HG02981 (cell line): Measurements from ENCODE around the gene CTNNA2.

Experiments
- ATAC-seq: cut with Tn5 transposase; IDR thresholded peaks from one replicate; pipeline ENCODE4 v1.9.1; 2021; ENCODE audit warnings: mild to moderate bottlenecking, moderate library complexity; ENCODE audit not compliant: unreplicated experiment

CTNNA2 gene

DNA sequence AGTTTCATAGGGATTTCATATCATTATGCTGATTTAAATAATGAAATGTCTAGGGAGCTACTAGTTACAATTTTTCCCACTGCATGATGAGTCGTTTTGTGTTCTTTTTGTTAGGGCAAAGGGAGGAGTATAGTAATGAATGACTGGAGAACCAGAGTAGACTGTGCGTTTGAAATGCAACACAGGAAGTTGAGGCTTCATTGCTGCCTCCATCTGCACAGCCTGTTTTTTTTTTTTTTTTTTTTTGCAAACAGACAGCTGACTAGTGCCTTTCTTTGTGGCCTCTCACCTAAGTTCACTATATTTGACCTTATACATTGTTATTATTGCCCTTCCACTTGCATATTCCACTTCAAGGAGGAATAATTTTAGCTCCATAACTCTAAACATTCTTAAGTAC, 1078.4 kb downstream of the CTNNA2 start:
- no peak for ATAC-seq

DNA sequence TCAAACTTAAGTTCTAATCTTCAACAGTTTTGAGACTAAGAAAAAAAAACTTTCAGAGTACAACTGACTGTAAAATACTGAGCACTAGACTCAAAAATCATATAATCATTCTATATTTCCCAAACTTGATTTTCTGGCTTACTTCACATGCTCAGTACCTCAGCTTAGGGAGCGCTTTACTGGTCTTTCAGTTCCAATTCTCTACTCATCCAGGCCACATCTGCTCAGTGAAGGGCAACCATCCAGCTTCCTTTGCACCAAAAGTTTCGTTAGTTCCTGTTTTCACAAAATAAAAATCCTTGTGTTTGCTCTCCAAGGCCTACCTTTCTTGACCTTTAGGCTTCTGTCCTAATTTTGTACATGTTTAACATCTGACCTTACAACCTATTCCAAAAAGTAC, 1079.3 kb downstream of the CTNNA2 start:
- ATAC-seq, result no peak

DNA sequence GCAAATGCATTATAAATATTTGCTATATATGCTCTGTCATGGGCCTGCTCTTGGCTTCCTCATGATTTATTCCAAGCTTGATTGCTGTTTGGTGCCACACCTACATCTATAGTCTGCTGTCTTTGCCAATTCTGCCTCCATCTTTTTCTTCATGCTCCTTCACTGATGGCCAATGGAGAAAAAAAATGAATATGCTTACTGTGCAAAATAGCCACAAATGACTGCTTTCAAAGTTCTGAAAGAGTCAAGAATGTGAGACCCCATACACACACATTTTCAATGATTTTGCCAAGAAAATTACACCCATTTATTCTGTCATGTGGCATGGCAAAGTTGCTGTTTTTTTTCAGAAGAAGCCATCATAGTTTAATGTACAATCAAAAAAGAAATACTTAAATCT, 1097.3 kb downstream of the CTNNA2 start:
- no peak for ATAC-seq

DNA sequence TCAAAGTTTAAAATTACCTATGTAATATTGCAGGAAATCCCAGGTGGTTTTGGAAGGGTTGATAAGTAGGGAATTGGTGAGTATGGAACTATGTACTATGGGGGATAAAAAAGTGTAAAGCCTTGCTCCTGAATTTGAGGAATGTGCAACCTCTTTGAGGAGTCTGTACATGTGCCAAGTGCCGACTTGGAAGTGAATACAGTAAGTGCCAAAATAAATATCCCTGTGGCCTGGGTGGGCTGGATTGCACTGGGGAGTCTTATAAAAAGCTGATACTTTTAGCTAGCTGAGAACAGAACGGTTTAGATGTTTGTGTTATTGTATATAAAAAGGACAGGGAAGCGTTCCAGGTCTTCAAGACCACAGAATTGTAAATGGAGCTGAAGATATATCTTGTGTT, 1108.8 kb downstream of the CTNNA2 start:
- ATAC-seq, result no peak

DNA sequence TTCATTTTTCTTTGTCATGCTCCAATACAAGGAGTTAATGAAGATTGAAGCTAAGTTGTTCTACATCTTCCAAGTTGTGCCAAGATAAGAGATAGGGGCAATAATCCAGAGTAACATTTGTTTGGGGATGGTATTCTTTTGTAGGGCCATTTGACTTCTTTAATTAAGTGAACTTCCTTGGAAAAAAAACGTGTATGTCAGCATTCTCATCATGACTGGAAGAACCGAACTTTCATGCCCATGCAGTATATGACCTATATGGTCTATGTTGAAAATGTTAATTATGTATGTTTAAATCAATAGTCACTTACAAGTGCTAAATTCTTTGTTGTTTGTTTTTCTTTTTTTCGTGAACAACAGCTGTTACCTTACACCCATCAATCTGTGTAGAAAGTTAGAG, 1111.2 kb downstream of the CTNNA2 start:
- ATAC-seq, result no peak

DNA sequence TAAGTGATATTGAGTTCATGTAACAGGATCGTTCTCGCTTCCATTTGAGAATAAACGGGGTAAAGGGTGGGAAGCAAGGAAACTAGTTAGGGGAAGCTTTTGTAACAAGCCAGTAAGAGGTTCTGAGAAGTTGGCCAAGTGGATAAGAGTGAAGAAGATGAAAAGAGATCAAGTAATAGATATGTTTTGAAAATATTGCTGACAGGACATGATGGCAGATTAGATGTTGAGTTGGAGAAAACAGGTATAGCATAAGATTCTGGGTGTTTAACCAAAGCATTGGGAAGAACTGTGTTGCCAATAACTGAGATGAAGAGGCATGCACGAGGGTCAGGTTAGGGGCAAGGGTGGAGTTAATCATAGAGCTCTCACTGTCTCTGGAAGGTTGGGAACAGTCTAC, 1121.7 kb downstream of the CTNNA2 start:
- ATAC-seq, result no peak

DNA sequence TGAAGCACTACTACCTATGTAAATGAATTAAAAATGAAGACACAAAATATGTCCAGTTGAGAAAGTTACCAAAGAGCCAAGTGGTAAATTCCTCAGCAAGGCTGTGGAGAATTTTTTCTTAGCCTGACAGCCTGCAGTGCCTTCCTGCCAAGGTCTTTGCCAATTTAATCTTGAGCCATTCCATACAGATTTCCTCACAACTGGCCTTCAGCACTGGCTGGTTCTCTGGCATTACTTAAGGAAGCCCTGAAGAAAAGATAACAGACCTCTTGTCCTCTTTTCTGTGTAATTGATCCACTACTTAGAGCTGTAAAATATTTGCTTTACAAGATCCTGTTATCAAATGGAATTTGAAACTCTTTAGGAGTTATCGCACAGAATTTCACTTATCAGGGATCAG, 1125.9 kb downstream of the CTNNA2 start:
- ATAC-seq, result no peak

DNA sequence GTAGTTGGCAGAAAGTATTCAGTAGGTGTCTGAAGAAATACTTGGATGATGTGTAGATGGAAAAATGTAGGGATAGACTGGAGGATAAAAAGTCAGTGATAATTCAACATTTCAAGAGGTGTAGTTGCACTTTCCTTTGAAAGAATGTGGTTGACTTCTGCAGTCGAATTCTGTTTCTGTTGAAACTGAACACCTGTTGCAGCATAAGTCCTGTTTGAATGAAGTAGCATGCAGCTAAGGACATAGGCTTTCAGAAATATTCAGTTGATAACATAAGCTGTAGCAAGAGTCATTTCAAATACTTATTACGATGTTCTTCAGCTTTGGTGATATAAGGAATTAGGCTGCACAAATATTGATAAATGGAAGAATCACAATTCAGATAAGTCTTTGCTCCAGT, 1129.6 kb downstream of the CTNNA2 start:
- no peak for ATAC-seq

DNA sequence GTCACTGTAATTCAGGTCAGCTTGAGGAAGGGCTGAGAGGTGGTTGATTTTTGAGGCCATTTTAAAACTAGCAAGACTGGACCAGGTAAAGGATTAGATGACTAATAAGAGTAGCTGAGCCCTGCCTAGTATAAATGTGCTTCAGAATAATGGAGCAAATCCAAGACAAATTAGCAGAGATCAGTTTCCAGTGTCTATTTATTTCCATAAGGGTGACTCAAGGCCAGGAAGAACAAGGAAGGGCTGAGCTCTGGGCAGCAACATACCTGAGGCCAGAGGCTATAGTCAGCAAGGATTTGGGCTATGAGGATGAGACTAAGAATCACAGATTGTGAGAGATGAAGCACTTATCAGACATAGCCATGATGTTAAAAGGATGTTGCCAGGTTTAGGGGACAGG, 1130.7 kb downstream of the CTNNA2 start:
- no peak for ATAC-seq

DNA sequence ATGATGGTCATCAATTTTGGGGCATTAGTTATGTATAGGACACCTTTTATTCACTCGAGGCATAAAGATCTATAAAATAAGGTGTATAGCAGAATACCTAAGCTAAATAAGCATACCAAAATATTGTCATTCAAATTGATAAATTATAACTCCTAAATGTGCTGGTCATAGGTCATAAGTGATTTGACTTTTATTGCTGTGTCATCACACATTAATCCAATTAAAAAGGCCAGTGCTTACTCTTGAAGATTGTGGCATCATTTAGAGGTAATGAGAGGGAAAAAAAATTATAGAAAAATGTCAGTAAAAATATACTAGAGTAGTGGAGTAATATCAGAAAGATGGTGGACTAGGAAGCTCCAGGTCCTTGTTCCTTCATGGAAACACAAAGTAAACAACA, 1138.6 kb downstream of the CTNNA2 start:
- no peak for ATAC-seq

DNA sequence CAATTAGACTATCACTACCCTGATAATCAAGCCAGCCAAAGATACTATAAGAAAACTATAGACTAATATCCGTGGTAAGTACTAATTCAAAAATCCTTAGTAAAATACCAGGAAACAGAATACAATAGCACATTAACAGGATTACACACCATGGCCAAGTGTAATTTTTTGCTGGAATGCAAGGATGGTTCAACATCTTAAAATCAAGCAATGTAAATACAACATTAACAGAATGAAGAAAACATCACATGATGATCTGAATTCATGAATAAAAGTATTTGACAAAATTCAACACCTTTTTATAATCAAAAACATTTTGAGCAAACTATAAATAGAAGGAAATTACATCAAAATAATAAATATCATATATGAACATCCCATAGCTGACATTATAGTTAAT, 1142.4 kb downstream of the CTNNA2 start:
- ATAC-seq, result no peak

DNA sequence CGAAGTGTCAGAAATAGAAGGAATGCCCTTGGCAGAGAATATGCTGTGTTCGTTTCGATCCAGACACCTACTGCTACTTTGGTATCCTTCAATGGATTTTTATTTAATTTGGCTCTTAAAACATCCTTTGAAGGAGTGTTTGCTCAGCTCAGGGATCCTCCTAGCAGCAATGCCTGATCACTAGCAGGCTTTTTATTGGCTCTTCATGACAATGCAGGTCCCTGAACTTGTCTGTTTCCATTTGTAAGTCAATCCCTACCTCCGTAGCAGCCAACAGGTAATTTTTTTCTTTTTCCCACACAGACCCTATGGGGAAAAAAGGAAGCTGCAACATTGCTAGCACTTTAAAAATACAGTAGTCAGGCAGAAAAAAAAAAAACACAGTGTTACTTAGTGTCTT, 1157.9 kb downstream of the CTNNA2 start:
- no peak for ATAC-seq

DNA sequence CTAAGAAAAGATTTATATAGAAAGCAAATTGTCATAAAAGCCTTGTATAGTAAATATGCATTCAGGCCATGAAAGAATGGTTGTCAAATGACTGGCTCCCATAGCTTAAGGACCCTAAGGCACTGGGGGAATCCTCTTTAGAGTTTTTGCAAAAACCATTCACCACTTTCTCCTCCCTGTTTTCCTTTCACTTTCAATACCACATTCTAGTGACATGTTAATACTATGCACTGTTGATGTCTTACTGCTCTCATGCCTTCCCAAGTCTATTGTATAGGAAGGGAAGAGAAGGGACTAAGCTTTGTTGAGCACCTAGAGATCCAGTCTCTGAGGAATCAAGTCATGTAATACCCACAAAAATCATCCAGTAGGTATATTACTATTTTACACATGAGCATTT, 1174.7 kb downstream of the CTNNA2 start:
- ATAC-seq, result no peak

DNA sequence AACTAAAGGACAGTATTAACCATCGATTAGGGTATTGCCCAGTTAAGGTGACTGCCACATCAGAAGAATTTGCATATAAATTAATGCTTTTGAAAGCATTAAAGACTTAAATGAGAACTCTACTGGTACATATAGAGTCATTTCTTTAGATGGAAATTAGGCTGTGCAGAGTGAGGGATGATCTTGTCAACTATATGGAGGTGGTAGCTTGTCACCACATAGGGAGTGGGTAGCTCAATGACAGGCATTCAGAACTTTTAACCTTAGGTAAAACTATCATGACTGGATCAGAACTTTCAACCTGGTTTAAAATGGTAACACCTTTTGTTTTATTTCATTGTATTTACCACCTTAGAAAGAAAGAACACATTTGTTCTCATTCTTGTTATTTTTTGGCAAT, 1176.3 kb downstream of the CTNNA2 start:
- ATAC-seq, result no peak
